ENCODE results near the gene FKBP1A. TPM values are rescaled to one million over a fixed set of nuclear protein-coding genes. Genes with fewer than 3 reads are reported as not detected.
"Not testable (repeated sequence)": the region's sequence is repeated elsewhere in the genome, so short reads cannot be mapped to it uniquely, and the experiment has no call there.

The FKBP1A gene
- total RNA-seq, 1 experiment from 2014 or later = 77.9 TPM

GRCh38 chr20:1417273-1417672 lies 24.4 kb upstream of the FKBP1A start:
- DNase-seq (ENCODE audit: low read depth) = peak; percentile 77

- DNase-seq (ENCODE audit: low read depth) = peak; percentile 94
These were observed 23.0 kb upstream of the FKBP1A start for GRCh38 chr20:1415667-1416468.

DNA sequence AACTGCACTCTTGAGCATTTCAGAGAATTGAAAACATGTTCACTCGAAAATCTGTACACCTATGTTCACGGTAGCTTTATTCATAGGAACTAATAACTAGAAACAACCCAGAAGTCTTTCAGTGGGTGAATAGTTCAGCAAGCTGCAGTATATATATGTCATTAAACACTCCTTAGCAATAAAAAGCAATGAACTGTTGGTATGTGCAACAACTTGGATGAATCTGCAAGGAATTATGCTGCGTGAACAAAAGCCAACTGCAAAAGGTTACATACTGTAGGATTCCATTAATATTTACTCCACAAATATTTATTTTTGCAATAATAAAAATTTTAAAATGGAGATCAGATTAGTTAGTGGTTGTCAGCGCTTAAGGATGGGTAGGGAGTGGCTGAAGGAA lies 22.1 kb upstream of the FKBP1A start:
- no peak for DNase-seq (ENCODE audit: low read depth)

DNA sequence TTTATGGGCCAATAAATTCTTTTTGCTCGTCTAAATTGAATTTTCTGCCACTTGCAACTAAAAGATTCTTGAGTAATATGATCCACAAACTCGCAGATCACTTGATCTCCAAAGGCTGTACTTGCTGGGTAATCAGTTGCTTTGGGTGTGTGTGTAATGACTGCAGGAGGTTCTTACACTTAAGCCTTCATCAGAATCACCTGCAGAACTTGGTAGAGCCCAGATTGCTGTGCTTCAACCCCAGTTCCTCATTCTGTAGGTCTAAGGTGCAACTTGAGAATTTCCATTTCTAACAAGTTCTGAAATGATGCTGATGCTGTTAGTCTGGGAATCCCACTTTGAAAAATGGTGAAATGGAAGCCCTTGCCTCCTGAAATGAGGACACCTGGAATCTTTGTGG lies 12.9 kb upstream of the FKBP1A start:
- no peak for DNase-seq (ENCODE audit: low read depth)

DNA sequence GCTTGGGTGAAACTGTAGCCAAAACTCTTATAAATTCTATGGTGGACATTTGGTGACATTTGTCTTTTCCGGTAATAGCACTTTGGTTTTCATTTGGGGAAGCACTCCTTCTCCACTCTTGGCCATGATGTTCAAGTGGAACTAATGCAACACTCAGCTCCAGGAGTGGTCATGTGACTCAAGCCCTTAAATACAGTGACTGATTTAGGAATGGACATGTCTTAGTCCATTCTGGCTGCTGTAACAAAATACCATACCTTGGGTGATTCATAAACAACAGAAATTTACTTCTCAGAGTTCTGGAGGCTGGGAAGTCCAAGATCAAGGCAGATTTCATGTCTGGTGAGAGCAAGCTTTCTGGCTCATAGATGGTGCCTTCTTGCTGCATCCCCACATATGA lies 10.8 kb upstream of the FKBP1A start:
- no peak for DNase-seq (ENCODE audit: low read depth)

DNA sequence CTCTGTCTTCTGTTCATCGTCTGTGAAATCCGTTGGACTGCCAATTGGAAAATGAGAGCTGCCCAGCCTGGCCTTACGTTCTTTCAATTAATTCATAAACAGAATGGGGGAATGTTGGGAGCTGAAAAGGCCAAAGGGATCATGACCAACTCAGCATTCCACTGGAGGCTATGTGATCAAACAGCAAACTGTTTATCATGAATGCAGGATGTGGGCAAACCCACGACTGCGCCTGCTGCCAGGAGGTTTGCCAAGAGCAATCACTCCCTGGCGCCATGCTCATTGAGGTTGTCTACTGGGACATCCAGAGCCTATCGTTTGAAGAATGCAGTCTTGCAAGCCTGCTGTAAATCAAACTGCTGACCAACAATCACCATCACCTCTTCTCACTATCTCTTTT lies 9.3 kb upstream of the FKBP1A start:
- peak; percentile 69 for DNase-seq (ENCODE audit: low read depth)

GRCh38 chr20:1401451-1401907 lies 8.6 kb upstream of the FKBP1A start:
- DNase-seq (ENCODE audit: low read depth) = no peak

DNA sequence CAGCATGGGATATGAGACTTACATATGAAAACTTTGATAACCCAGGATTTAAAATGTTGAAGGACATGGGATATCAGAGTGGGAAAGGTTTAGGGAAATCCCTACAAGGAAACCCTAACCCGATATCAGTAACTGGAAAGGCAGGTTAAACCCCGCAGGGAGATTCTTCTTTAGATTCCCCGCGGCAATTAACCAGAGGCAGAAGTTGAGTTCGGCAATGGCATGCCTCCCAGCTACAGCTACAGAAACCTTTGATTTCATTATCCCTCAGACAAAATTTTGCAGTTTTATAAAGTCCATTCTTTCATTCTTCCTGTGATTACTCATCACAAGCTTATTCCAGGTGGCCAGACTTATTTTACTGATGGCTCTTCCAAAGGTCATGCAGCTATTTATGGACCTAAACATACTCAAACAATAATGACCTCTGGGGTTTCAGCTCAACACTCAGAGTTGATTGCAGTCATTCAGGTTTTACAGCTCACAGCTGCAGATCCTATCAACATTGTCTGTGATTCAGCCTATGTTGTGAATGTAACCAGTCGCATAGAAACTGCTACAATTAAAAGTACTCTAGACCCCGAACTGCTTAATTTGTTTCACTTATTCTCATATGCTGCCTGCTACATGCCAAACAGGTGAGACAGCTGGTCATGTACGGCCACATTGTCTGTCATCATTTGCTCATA lies 7.0 kb upstream of the FKBP1A start:
- DNase-seq (ENCODE audit: low read depth) = peak; percentile 56

DNA sequence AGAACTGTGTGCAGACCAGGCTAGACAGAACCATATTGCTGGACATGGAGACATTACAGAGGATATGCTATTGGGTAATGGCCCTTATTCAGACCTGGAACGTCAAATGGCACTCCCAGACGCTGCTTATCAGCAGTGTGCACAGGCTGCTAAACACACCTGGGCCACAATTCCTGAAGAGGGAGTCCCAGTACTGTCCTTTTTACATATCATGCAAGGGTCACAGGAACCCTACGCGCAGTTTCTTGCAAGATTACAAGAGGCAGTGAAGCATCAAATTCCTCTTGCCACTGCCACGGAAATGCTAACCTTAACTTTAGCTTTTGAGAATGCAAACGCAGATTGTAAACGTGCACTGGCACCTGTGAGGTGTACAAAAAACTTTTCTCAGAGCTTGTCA lies 5.3 kb upstream of the FKBP1A start:
- not testable (repeated sequence) for DNase-seq (ENCODE audit: low read depth)

DNA sequence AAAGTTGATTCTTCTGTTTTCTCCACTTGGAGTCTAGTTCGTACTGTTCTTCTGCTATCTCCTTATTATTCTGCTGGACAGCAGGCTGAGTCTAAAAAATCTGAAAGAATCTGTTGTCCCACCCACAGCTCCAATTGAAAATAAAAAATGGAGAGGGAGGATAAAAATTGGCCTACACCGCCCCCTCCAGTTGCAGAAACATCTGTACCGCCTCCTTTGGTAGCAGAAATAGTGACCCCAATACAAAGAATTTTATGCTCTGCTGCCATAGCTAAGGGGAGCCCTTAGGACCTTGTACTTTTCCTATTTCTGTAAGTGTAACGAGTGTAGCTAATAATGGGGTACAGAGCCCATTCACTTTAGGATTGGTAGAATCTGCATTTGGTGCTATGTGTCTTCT lies 4.9 kb upstream of the FKBP1A start:
- no peak for DNase-seq (ENCODE audit: low read depth)

DNA sequence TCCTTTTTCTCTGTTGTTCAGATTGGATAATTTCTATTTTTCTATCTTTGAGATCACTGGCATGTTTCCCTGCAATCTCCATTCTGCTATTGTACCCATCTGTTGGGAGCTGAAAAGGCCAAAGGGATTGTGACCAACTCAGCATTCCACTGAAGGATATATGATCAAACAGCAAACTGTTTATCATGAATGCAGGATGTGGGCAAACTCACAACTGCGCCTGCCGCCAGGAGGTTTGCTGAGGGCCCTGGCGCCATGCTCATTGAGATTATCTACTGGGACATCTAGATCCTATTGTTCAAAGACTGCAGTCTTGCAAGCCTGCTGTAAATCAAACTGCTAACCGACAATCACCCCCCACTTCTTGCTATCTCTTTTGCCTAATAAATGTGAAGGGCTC lies 3.8 kb upstream of the FKBP1A start:
- DNase-seq (ENCODE audit: low read depth) = no peak

DNA sequence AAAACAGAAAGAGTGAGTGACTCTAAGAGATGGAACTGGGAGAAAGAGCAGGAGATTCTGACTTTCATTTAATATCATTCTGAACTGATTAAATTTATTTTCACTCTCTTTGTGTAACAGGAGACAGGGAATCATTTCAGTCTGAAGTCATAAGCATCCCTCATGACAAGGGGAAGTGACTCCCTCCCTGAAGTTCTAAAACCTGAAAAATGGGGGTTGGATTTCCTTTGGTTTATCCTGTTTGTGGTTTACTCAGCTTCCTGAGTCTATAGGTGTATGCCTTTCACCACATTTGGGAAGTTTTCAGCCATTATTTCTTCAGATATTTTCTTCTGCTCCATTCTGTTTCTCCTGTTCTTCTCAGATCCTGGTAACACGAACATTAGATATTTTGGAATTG lies 3.4 kb upstream of the FKBP1A start:
- DNase-seq (ENCODE audit: low read depth) = no peak

GRCh38 chr20:1394686-1395085 lies 1.8 kb upstream of the FKBP1A start:
- no peak for DNase-seq (ENCODE audit: low read depth)

- DNase-seq (ENCODE audit: low read depth) = no peak
These were observed 641 bp upstream of the FKBP1A start for GRCh38 chr20:1393507-1393882.

- no peak for DNase-seq (ENCODE audit: low read depth)
These were observed 486 bp downstream of the FKBP1A start for GRCh38 chr20:1392443-1392692.

- DNase-seq (ENCODE audit: low read depth) = peak; percentile 68
These were observed 1.0 kb downstream of the FKBP1A start for GRCh38 chr20:1391640-1392442.

- DNase-seq (ENCODE audit: low read depth) = no peak
These were observed 2.1 kb downstream of the FKBP1A start for GRCh38 chr20:1390581-1391403.

DNA sequence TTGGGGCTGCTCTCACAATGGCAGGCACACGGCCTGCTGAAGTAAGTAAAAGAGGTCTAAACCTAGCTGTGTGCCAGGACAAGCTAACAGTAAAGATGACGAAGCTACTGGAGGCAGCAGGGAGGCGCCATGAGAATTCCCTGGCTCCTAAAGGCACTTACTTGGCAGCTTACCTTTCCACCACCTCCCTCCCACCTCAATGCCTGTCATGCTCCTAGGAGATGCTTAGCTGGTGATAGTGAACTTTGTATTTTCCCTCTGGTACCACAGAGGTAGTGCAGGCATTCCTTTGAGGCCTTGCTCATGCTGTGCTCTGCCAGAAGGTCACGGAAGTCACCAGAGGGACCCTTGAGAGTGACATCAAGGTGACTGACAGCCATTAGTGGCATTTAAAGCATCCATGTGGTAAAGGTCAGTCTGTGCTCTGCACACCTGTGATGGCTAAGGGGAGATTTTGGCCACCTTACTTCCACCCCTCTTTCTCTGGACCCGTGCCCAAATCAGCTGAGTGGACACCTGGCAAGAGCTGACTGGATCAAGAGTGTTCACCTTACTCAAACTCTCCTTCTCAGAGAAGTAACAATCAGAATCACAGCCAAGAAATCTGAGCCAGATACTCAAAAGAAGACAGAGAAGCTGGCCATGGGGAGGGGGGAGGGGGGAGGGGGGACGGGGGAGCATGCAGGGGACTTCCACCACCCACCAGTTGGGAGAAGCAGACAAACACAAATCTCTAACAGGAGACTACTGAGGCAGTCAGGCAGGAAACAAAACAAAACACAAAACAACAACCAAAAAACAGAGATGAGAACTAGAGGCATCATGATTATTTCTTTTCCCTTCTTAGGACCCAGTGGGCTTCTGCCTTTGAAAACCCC lies 2.9 kb downstream of the FKBP1A start:
- no peak for DNase-seq (ENCODE audit: low read depth)

GRCh38 chr20:1388741-1389483 lies 3.9 kb downstream of the FKBP1A start:
- no peak for DNase-seq (ENCODE audit: low read depth)

DNA sequence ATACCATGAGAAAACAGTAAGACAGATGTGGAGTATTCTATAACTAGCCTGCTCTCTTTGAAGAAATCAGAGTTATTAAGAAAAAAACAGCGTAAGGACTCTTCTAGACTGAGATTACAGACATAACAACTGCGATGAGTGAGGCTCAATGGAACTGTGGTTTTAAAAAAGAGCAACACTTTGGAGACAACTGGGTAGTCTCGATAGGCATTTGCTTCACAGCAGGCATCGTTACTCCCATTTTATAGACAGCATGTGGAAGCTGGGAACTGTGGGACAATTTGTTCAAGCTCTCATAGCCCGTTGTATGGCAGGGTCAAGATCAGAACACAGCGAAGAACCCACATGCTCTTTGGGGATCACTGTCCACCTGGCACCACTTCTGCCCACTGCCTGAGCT lies 4.6 kb downstream of the FKBP1A start:
- DNase-seq (ENCODE audit: low read depth) = no peak

Measured in Daoy (cell line).